Measurements from ENCODE around the gene TRMO.
A peak's percentile ranks its signal among the peaks of the same experiment; 100 is the strongest.

TRMO gene

GRCh38 chr9:97924386-97924785 is 2.1 kb upstream of the TRMO start:
- Histone ChIP-seq H3K27me3 (ENCODE audit: control insufficient read depth, low read length) (no peaks in the 10 kb centered on the region), H3K36me3 (ENCODE audit: control insufficient read depth, low read length) (no peaks in the 10 kb centered on the region; the same call in 1 of the 2 replicates), H3F3A (ENCODE audit: control insufficient read depth, insufficient read depth) (peaks cover 19% of the 10 kb centered on the region), H3K4me3 (ENCODE audit: low read length) (peak overlapping the region; percentile 93), H4K20me1 (ENCODE audit: control insufficient read depth, insufficient read depth, low read depth, low read length) (no peaks in the 10 kb centered on the region), H3K4me1 (ENCODE audit: control insufficient read depth, low read length) (peaks cover 54% of the 10 kb centered on the region), H3K9me2 (replicated peaks; ENCODE audit: control insufficient read depth, low read length) (no peaks in the 10 kb centered on the region), H3K27ac (ENCODE audit: low read depth, low read length) (peak overlapping the region; percentile 83), H3K4me2 (ENCODE audit: low read length) (peak overlapping the region; percentile 89), H3K9me3 (ENCODE audit: control insufficient read depth, insufficient read depth, low read length) (no peaks in the 10 kb centered on the region), H3K79me2 (ENCODE audit: control insufficient read depth, low read length) (peaks cover 32% of the 10 kb centered on the region)
- TF ChIP-seq CTCF (IDR thresholded peaks at IDR 0.05; ENCODE audit: low read depth, low read length, poor library complexity, severe bottlenecking) (no peak), EZH2phosphoT487 (IDR thresholded peaks at IDR 0.05; ENCODE audit: borderline replicate concordance, low read length) (no peak)

- no peaks in the 10 kb centered on the region for H3K27me3 ChIP-seq (ENCODE audit: control insufficient read depth, low read length)
- H3K9me3 ChIP-seq (ENCODE audit: control insufficient read depth, insufficient read depth, low read length), result no peaks in the 10 kb centered on the region
- peak overlapping the region; percentile 93 for H3K4me3 ChIP-seq (ENCODE audit: low read length)
- peaks cover 54% of the 10 kb centered on the region for H3K4me1 ChIP-seq (ENCODE audit: control insufficient read depth, low read length)
- H4K20me1 ChIP-seq (ENCODE audit: control insufficient read depth, insufficient read depth, low read depth, low read length), result no peaks in the 10 kb centered on the region
- H3K4me2 ChIP-seq (ENCODE audit: low read length), result peak overlapping the region; percentile 89
- peaks cover 14% of the 10 kb centered on the region for H3F3A ChIP-seq (ENCODE audit: control insufficient read depth, insufficient read depth)
- peak overlapping the region; percentile 83 for H3K27ac ChIP-seq (ENCODE audit: low read depth, low read length)
- peaks cover 39% of the 10 kb centered on the region for H3K79me2 ChIP-seq (ENCODE audit: control insufficient read depth, low read length)
- no peaks in the 10 kb centered on the region for H3K9me2 ChIP-seq (replicated peaks; ENCODE audit: control insufficient read depth, low read length)
- no peak for TF ChIP-seq EZH2phosphoT487 (IDR thresholded peaks at IDR 0.05; ENCODE audit: borderline replicate concordance, low read length)
- TF ChIP-seq CTCF (IDR thresholded peaks at IDR 0.05; ENCODE audit: low read depth, low read length, poor library complexity, severe bottlenecking), result peak; percentile 81
- H3K36me3 ChIP-seq (ENCODE audit: control insufficient read depth, low read length), result peaks cover 4% of the 10 kb centered on the region; the same call in 1 of the 2 replicates
Observed at GRCh38 chr9:97923529-97924108, 1.3 kb upstream of the TRMO start.

GRCh38 chr9:97919217-97919813 is 3.0 kb downstream of the TRMO start:
- peaks cover 26% of the 10 kb centered on the region for H3K36me3 ChIP-seq (ENCODE audit: control insufficient read depth, low read length)
- H3K4me2 ChIP-seq (ENCODE audit: low read length), result no peak overlapping the region
- H3K27ac ChIP-seq (ENCODE audit: low read depth, low read length), result no peak overlapping the region
- H3K4me3 ChIP-seq (ENCODE audit: low read length), result no peak overlapping the region
- peaks cover 9% of the 10 kb centered on the region for H3F3A ChIP-seq (ENCODE audit: control insufficient read depth, insufficient read depth)
- H3K9me3 ChIP-seq (ENCODE audit: control insufficient read depth, insufficient read depth, low read length), result no peaks in the 10 kb centered on the region
- H4K20me1 ChIP-seq (ENCODE audit: control insufficient read depth, insufficient read depth, low read depth, low read length), result no peaks in the 10 kb centered on the region
- H3K27me3 ChIP-seq (ENCODE audit: control insufficient read depth, low read length), result no peaks in the 10 kb centered on the region
- no peaks in the 10 kb centered on the region for H3K9me2 ChIP-seq (replicated peaks; ENCODE audit: control insufficient read depth, low read length)
- peaks cover 45% of the 10 kb centered on the region for H3K79me2 ChIP-seq (ENCODE audit: control insufficient read depth, low read length)
- peaks cover 26% of the 10 kb centered on the region for H3K4me1 ChIP-seq (ENCODE audit: control insufficient read depth, low read length)
- no peak for TF ChIP-seq EZH2phosphoT487 (IDR thresholded peaks at IDR 0.05; ENCODE audit: borderline replicate concordance, low read length)
- TF ChIP-seq CTCF (IDR thresholded peaks at IDR 0.05; ENCODE audit: low read depth, low read length, poor library complexity, severe bottlenecking), result no peak

Data from DOHH2 (cell line).